ENCODE results near the gene AP2A2. TPM values are rescaled to one million over a fixed set of nuclear protein-coding genes. Genes with fewer than 3 reads are reported as not detected.

AP2A2 gene
- total RNA-seq, 1 donor from 2014 or later, result 48.5 TPM

- no peak for DNase-seq (ENCODE audit: low read depth)
- H3K4me3 ChIP-seq (ENCODE audit: low read depth, low read length), result no peak overlapping the region
- TF ChIP-seq CTCF (conservative IDR thresholded peaks at IDR 0.05; ENCODE audit: low read depth, low read length), result no peak
Observed at GRCh38 chr11:1008001-1008802, 82.5 kb downstream of the AP2A2 start.

- no peak overlapping the region for H3K4me3 ChIP-seq (ENCODE audit: low read depth, low read length)
Observed at GRCh38 chr11:1008803-1009145, 83.1 kb downstream of the AP2A2 start.

GRCh38 chr11:1009371-1009770, 83.7 kb downstream of the AP2A2 start:
- TF ChIP-seq CTCF (conservative IDR thresholded peaks at IDR 0.05; ENCODE audit: low read depth, low read length), result no peak
- DNase-seq (ENCODE audit: low read depth), result no peak
- H3K4me3 ChIP-seq (ENCODE audit: low read depth, low read length), result no peak overlapping the region

More at GRCh38 chr11:1008803-1009145, 83.1 kb downstream of the AP2A2 start:
- DNase-seq (ENCODE audit: low read depth), result no peak
- TF ChIP-seq CTCF (conservative IDR thresholded peaks at IDR 0.05; ENCODE audit: low read depth, low read length), result no peak

GRCh38 chr11:1009991-1010390, 84.3 kb downstream of the AP2A2 start:
- H3K4me3 ChIP-seq (ENCODE audit: low read depth, low read length), result no peak overlapping the region
- TF ChIP-seq CTCF (conservative IDR thresholded peaks at IDR 0.05; ENCODE audit: low read depth, low read length), result no peak
- DNase-seq (ENCODE audit: low read depth), result no peak

GRCh38 chr11:1010551-1011319, 85.1 kb downstream of the AP2A2 start:
- DNase-seq (ENCODE audit: low read depth), result no peak
- TF ChIP-seq CTCF (conservative IDR thresholded peaks at IDR 0.05; ENCODE audit: low read depth, low read length), result no peak
- H3K4me3 ChIP-seq (ENCODE audit: low read depth, low read length), result no peak overlapping the region

- TF ChIP-seq CTCF (conservative IDR thresholded peaks at IDR 0.05; ENCODE audit: low read depth, low read length), result no peak
- DNase-seq (ENCODE audit: low read depth), result no peak
- H3K4me3 ChIP-seq (ENCODE audit: low read depth, low read length), result no peak overlapping the region
Observed at GRCh38 chr11:1011320-1011698, 85.6 kb downstream of the AP2A2 start.

Data from epithelial cell of proximal tubule (primary cell).